ENCODE data around the gene NHSL2.

The NHSL2 gene

DNA sequence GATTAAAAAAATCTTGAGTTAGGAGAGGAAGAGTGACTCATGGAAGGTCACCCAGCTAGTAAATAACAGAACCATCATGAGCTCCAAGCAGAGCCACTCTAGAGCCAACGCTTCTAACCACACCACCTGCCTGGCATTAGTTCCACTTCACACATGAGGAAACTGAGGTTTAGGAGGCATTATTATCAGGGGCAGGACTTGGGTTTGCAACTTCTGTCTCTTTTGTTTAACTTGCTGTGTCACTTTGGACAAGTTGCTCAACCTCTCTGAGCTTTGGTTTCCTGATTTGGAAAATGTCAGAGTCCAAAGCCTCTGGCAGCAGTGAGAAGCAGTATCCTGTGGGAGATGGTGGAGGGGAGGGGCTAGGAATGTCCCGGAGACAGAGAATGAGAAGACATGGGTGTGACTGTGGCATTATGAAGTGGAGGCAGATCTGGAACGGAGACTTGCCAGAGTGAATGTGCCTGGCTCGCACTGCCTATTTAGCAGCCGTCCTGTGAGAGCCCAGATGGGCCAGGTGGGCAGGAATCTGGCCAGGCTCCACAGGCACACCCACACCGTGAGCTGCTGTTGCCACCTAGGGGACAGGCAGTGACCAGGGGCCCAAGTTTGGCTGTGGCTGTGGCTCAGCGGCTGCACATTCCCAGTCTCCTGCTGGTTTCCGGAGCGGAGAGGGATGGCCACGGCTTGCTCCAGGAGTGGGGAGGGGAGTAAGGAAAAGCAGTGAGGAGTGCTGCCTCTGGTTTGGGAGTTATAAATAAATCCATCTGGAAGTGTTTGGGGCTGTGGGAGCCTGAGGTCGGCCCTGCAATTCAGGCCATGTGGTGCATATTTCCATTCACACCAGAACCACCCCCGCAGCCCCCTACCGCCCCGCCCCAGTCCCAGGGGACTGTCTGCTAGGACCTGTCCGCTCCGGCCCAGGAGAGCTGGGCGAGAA lies 93.4 kb downstream of the NHSL2 start:
- ATAC-seq (replicated peaks) (no peak), DNase-seq (no peak)
- no peaks in the 10 kb centered on the region for H3K9me3 Mint-ChIP-seq
- H3K4me1 Mint-ChIP-seq = no peaks in the 10 kb centered on the region
- no peaks in the 10 kb centered on the region for H3K36me3 Mint-ChIP-seq
- H3K27me3 Mint-ChIP-seq = peaks cover 29 to 34% of the 10 kb centered on the region in 2 donors
- no peak overlapping the region for H3K4me3 Mint-ChIP-seq
- no peak overlapping the region for H3K27ac Mint-ChIP-seq

DNA sequence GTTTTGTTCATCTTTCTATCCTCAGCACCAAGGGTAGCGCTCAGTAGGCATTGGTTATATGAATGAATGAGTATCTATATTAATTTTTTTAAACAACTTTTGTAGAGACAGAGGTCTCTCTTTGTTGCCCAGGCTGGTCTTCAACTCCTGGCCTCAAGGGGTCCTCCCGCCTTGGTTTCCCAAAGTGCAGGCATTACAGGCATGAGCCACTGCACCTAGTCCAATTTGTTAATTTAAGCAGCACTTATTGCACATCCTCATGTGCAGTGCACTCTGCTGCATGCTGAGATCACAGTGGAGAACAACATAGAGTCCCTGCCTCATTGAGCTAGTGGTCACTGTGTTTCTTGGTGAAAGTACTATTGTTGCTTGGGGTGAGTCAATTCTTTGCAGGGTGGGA lies 94.4 kb downstream of the NHSL2 start:
- no peak for DNase-seq
- Mint-ChIP-seq H3K27me3 (peaks cover 29 to 33% of the 10 kb centered on the region in 2 donors), H3K4me3 (no peak overlapping the region), H3K36me3 (no peaks in the 10 kb centered on the region), H3K9me3 (no peaks in the 10 kb centered on the region), H3K27ac (no peak overlapping the region), H3K4me1 (no peaks in the 10 kb centered on the region)
- ATAC-seq (replicated peaks) = no peak

DNA sequence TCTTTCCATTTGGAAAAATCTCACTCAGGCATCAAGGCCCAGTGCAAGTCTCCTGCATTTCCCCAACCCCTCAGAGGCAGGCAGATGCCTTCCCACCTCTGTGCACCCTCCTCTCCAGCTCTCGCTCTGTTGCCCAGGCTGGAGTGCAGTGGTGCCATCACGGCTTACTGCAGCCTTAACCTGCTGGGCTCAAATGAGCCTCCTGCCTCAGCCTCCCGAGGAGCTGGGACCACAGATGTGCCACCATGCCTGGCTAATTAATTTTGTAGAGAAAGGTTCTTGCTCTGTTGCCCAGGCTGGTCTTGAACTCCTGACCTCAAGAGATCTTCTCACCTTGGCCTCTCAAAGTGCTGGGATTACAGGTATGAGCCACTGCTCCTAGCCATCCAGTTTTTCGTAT lies 95.8 kb downstream of the NHSL2 start:
- DNase-seq = no peak
- H3K27me3 Mint-ChIP-seq = peaks cover 20 to 26% of the 10 kb centered on the region in 2 donors

DNA sequence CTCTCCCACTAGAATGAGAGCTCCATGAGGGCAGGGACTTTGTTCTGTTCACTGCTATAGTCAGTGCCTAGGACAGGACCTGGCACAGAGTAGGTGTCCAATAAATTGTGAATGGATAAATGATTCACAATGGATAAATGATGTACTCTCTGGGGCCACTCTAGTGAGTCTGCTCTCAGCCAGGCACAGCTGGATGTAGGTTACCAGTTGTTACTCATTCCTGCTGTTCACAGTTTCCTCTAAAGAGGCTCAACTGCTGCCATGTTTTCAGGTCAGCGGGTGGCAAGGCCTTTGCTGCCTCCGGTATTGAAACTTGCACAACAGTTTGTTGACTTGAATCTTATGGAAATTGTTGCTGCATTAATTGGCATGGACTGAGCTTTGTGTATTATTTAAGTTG lies 99.1 kb downstream of the NHSL2 start:
- H3K27ac Mint-ChIP-seq = no peak overlapping the region
- H3K36me3 Mint-ChIP-seq = no peaks in the 10 kb centered on the region
- H3K27me3 Mint-ChIP-seq = peaks cover 16 to 27% of the 10 kb centered on the region in 2 donors
- no peak for ATAC-seq (replicated peaks)
- no peak for DNase-seq
- no peaks in the 10 kb centered on the region for H3K4me1 Mint-ChIP-seq
- no peak overlapping the region for H3K4me3 Mint-ChIP-seq
- H3K9me3 Mint-ChIP-seq = no peaks in the 10 kb centered on the region

More for the DNA sequence above, 95.8 kb downstream of the NHSL2 start:
- Mint-ChIP-seq H3K4me1 (no peaks in the 10 kb centered on the region), H3K36me3 (no peaks in the 10 kb centered on the region), H3K27ac (no peak overlapping the region), H3K4me3 (no peak overlapping the region), H3K9me3 (no peaks in the 10 kb centered on the region)
- ATAC-seq (replicated peaks) = no peak

DNA sequence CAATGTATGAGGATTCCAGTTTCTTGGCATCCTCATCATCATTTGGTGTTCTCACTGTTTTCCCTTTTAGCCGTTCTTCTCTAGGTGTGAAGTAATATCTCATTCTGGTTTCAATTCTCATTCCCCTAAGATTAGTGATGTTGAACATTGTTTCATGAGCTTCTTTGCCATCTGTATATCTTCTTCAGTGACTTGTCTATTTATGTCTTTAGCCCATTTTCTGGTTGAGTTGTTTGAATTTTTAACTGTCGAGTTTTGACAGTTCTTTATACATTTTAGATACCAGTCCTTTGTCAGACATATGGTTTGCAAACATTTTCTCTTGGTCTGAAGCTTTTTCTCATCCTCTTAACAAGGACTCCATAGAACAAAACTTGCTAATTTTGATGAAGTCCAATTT lies 101.1 kb downstream of the NHSL2 start:
- Mint-ChIP-seq H3K27ac (no peak overlapping the region), H3K9me3 (no peaks in the 10 kb centered on the region), H3K36me3 (no peaks in the 10 kb centered on the region), H3K27me3 (peaks cover 17 to 24% of the 10 kb centered on the region in 2 donors), H3K4me1 (no peaks in the 10 kb centered on the region), H3K4me3 (no peak overlapping the region)
- ATAC-seq (replicated peaks) (no peak), DNase-seq (no peak)

DNA sequence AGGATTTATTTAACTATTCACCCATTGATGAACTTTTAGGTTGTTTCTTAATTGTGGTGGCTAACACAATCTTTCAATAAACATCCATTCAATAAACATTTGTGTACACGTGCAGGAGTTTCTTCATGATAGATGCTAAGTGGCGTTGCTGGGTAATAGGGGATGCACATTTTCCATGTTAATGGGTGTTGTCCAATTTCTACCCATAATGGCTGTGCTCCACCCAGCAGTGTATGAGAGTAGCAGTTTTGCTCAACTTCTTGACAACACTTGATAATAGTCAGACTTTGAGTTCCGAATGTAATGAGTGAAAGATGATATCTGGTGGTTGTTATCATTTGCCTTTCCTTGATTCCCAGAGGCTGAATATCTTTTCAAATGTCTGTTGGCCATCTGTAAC lies 104.7 kb downstream of the NHSL2 start:
- no peak for ATAC-seq (replicated peaks)
- DNase-seq = no peak
- no peaks in the 10 kb centered on the region for H3K36me3 Mint-ChIP-seq
- H3K27me3 Mint-ChIP-seq = peaks cover 17 to 38% of the 10 kb centered on the region in 2 donors
- H3K4me3 Mint-ChIP-seq = no peak overlapping the region
- H3K9me3 Mint-ChIP-seq = no peaks in the 10 kb centered on the region
- H3K27ac Mint-ChIP-seq = no peak overlapping the region
- peaks cover 4 to 8% of the 10 kb centered on the region in 2 donors for H3K4me1 Mint-ChIP-seq

DNA sequence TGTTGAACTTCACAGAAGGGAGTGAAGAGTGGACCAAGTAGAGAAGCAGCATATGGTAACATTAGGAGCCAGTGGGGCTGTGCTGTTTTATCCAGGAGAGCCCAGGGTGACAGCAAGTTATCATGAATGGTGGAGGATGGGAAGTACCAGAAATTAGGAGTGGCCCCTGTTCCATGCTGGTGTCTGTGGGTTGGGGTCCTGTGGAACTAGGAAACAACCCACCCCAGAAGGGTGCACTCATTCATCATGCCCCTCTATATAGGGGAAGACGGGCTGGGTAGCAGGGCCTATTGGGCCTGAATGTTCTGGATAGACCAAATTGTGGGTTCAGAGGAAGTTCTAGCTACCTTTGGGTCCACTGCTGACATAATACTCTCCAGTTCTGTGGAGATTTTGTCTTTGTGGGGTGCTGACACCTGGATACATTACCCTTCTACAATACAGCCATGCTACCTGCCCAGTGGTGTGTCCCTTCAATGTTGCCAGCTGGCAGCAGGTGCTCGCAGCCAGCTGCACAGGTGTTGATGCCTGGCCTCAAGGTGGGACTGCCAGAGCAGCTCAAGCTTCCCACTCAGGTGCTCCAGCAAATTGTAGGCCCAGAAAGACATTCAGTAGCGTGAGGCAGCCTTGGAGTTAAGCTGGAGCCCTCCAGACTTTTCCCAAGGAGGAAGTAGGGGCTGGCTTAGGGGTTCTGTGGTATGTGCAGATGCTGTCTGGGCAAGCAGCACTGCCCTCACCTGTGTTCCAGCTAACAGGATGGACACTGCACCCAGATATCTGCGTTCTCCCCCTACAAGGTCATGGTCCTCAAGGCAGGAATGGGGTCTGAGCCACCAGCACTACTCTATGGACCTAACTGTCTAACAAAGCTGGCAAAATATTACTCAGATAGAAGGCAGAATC lies 106.5 kb downstream of the NHSL2 start:
- Mint-ChIP-seq H3K36me3 (no peaks in the 10 kb centered on the region), H3K27me3 (peaks cover 20 to 42% of the 10 kb centered on the region in 2 donors), H3K4me3 (no peak overlapping the region), H3K27ac (no peak overlapping the region), H3K9me3 (no peaks in the 10 kb centered on the region), H3K4me1 (peaks cover 15 to 19% of the 10 kb centered on the region in 2 donors)
- ATAC-seq (replicated peaks) (no peak), DNase-seq (no peak)

DNA sequence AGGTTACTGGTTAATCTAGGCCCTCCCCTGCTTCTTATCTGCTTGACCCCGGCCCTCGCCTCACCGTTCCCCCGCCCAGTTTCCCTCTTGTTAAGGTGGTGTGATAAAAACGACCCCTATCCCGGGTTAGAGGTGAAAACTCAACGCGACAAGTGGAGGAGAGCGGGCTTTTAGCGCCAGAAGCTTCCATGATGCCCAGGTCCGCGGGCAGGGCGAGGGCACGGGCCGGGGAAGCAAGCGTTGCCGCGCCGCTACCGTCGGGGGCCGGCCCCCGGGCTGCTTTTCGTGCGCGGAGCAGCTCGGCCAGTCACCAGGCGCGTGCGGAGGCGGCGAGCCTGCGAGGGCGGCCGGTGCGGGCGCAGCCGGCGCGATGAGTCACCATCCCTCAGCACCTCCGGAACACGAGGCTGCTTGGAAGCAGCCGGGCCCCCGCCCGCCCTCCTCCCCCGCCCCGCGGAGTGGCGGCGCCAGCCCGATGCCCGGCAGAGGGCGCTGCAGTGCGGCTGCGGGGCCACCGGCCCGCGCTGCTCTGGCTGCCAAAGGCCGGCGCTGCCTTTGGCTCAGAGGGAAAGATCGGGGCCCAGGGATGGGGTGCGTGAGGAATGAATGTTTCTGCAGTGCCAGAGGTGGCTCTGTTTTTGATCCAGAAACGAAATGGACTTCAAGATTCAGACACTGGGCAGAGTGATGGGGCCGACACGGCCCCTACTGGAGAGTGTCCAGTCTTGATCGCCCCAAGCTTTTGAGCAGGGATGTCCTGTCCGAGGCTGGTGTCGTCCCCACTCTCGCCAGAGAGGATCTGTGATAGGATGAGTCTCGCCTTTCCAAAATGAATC lies 107.8 kb downstream of the NHSL2 start:
- peaks cover 15 to 19% of the 10 kb centered on the region in 2 donors for H3K4me1 Mint-ChIP-seq
- peaks cover 23 to 39% of the 10 kb centered on the region in 2 donors for H3K27me3 Mint-ChIP-seq
- no peak overlapping the region for H3K27ac Mint-ChIP-seq
- H3K4me3 Mint-ChIP-seq = peak overlapping the region; percentile 47 to 59
- ATAC-seq (replicated peaks) (peak; percentile 83 to 88), DNase-seq (peak; percentile 44)
- no peaks in the 10 kb centered on the region for H3K36me3 Mint-ChIP-seq
- H3K9me3 Mint-ChIP-seq = no peaks in the 10 kb centered on the region

DNA sequence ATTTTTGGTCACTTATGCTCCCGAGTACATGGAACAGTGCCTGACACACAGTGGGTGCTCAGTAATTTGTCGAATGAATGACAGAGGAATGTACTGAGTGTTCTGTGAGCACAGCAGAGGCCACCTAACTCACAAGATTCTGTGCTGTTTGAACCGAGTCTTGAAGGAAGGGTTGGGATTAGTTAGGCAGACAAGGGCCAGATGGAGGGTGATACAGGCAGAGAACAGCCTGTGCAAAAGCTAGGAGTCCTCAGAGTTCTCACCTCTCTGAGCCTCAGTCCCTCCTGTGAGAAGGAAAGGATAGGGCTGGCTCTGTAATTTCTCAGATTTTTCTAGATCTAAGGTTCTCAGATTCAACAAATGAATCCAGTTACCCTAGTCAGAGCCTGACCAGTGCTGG lies 108.8 kb downstream of the NHSL2 start:
- no peaks in the 10 kb centered on the region for H3K9me3 Mint-ChIP-seq
- H3K27ac Mint-ChIP-seq = no peak overlapping the region
- H3K4me3 Mint-ChIP-seq = no peak overlapping the region
- H3K4me1 Mint-ChIP-seq = peaks cover 15 to 19% of the 10 kb centered on the region in 2 donors
- H3K27me3 Mint-ChIP-seq = peaks cover 26 to 41% of the 10 kb centered on the region in 2 donors
- ATAC-seq (replicated peaks) (no peak), DNase-seq (no peak)
- H3K36me3 Mint-ChIP-seq = no peaks in the 10 kb centered on the region

DNA sequence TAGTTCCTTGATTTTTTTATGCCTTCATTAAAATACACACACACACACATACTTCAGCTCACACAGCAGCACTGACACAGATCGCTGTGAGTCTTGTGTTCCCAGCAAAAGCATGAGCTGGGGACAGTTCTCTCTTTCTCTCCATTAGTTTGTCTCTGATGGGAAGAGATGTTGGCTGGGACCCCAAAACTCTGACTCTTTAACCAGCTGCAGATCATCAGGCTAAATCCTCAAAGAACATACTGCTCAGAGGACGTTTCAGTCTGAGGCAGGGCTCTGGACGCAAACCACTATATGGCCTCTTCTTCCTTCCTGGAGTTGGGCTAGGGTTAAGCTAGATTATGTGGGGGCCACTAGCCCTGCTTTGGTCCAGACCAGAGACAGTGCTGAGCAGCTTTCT lies 109.6 kb downstream of the NHSL2 start:
- H3K36me3 Mint-ChIP-seq = no peaks in the 10 kb centered on the region
- ATAC-seq (replicated peaks) (no peak), DNase-seq (no peak)
- H3K4me1 Mint-ChIP-seq = peaks cover 15 to 19% of the 10 kb centered on the region in 2 donors
- H3K27ac Mint-ChIP-seq = no peak overlapping the region
- peaks cover 26 to 41% of the 10 kb centered on the region in 2 donors for H3K27me3 Mint-ChIP-seq
- no peaks in the 10 kb centered on the region for H3K9me3 Mint-ChIP-seq
- H3K4me3 Mint-ChIP-seq = no peak overlapping the region

DNA sequence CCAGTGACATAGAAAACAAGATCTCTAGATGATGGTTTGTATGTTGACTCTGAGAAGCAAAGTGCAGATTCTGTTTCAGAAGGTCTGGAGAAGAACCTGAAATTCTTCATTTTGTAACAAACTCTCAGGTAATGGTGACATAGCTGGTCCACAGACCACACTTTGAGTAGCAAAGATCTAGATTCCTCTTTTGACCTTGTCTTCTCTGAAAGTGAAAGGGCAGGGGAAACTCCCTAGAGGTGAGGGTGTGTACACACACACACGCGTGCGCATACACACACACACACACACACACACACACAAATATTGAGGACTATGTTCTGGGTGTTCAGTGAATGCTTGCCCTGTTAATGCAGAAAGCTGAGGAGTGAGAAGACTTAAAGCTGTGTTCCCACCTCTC lies 110.1 kb downstream of the NHSL2 start:
- peaks cover 15 to 19% of the 10 kb centered on the region in 2 donors for H3K4me1 Mint-ChIP-seq
- no peak overlapping the region for H3K4me3 Mint-ChIP-seq
- ATAC-seq (replicated peaks) = peak; percentile 65 to 72
- DNase-seq = no peak
- peaks cover 26 to 41% of the 10 kb centered on the region in 2 donors for H3K27me3 Mint-ChIP-seq
- no peaks in the 10 kb centered on the region for H3K36me3 Mint-ChIP-seq
- H3K9me3 Mint-ChIP-seq = no peaks in the 10 kb centered on the region
- H3K27ac Mint-ChIP-seq = no peak overlapping the region

DNA sequence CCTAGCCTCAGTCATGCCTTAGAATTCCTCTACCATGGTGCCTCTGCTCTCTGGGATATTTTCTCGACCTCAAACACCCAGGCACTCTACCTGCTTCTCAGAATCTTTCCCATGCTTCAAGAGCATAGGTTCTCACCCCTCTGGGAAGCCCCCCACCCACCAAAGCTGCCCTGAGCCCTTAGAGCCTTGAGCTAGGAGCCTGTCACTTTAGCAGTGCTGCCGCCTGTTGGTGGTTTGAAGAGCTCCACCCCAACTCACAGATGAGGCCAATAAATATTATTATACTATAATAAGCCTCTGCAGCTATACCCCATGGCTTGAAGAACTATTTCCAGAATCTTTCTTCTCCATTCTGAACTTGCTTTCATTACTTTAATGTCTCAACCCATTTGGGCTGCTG lies 111.3 kb downstream of the NHSL2 start:
- ATAC-seq (replicated peaks) (no peak), DNase-seq (no peak)
- Mint-ChIP-seq H3K36me3 (no peaks in the 10 kb centered on the region), H3K27me3 (peaks cover 19 to 39% of the 10 kb centered on the region in 2 donors), H3K4me3 (no peak overlapping the region), H3K4me1 (peaks cover 15 to 19% of the 10 kb centered on the region in 2 donors), H3K9me3 (no peaks in the 10 kb centered on the region), H3K27ac (no peak overlapping the region)

DNA sequence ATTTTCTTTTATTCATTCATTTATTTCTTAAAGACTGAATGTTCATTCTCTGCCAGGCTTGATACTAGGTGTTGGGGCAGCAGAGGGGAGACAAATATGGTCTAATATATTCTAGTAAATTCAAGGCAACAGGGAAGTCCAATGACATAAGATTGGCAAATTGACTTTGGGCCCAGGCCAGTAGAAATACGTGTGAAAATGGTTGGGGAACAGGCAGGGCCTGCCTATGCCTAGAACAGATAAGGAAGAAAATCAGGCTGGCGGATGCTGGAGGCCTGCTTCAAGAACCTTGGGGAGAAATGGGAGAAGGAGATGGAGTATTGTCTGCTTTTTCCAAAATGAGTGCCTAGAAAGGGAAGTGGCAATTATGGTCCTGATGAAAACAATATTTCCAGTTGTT lies 112.4 kb downstream of the NHSL2 start:
- Mint-ChIP-seq H3K4me1 (peaks cover 15 to 19% of the 10 kb centered on the region in 2 donors), H3K36me3 (no peaks in the 10 kb centered on the region), H3K27ac (no peak overlapping the region), H3K9me3 (no peaks in the 10 kb centered on the region), H3K4me3 (no peak overlapping the region), H3K27me3 (peaks cover 14 to 34% of the 10 kb centered on the region in 2 donors)
- DNase-seq (no peak), ATAC-seq (replicated peaks) (no peak)
